A549 (cell line): ENCODE results near the gene CYP26B1.

Experiments
- CTCF ChIP-seq: fragments of >200 bp; sonication (Bioruptor Twin); formaldehyde crosslinking; IDR thresholded peaks from 3 replicates; pipeline ENCODE4 v1.5.1; 2016
- EP300 ChIP-seq, 2 experiments: fragments of >200 bp; sonication (Bioruptor Twin); formaldehyde crosslinking; IDR thresholded peaks; 2 replicates in 1 of 2; 3 replicates in 1 of 2; pipeline ENCODE4 v1.6.1; 2016 to 2017
- HMGXB4 ChIP-seq: fragments of 250-450 bp; sonication (Bioruptor Pico); IDR thresholded peaks from 2 replicates; pipeline ENCODE4 v1.5.0; 2021; ENCODE audit warnings: mild to moderate bottlenecking, moderate library complexity, borderline replicate concordance
- MAX ChIP-seq: IDR thresholded peaks from 2 replicates; pipeline ENCODE4 v1.6.1; 2012
- MYC ChIP-seq: IDR thresholded peaks from 2 replicates; pipeline ENCODE4 v1.6.1; 2012; ENCODE audit warnings: mild to moderate bottlenecking, inconsistent platforms, low read length, improper control_type of control experiment, borderline replicate concordance
- PBX3 ChIP-seq: IDR thresholded peaks from 2 replicates; pipeline ENCODE4 v1.6.1; 2012
- RFX5 ChIP-seq: fragments of 450-650 bp; IDR thresholded peaks from 2 replicates; pipeline ENCODE4 v1.7.1; 2014; ENCODE audit warnings: antibody characterized with exemption, mild to moderate bottlenecking, moderate library complexity
- SMC3 ChIP-seq: fragments of >200 bp; sonication (Bioruptor Twin); formaldehyde crosslinking; IDR thresholded peaks from 3 replicates; pipeline ENCODE4 v1.6.1; 2018; ENCODE audit warnings: inconsistent platforms

GRCh38 chr2:72098935-72099334 lies 48.7 kb downstream of the CYP26B1 start:
- no peak for TF ChIP-seq MYC
- no peak for TF ChIP-seq CTCF
- no peak for TF ChIP-seq HMGXB4 (CRISPR knock-in tag)
- TF ChIP-seq EP300 (IDR thresholded peaks at IDR 0.05), result no peak
- no peak for TF ChIP-seq MAX
- no peak for TF ChIP-seq RFX5
- TF ChIP-seq SMC3, result no peak
- no peak for TF ChIP-seq PBX3
